Epithelial cell of proximal tubule (primary cell): ENCODE results near the gene LRRC36. TPM values are rescaled to one million over a fixed set of nuclear protein-coding genes. Genes with fewer than 3 reads are reported as not detected.

Experiments
- DNase-seq: peaks from one replicate; pipeline ENCODE4 v3.0.0-alpha.2; 2011; ENCODE audit warnings: low read depth
- H3K4me3 ChIP-seq: 2 replicates; pipeline ENCODE4 v1.5.1; 2011; ENCODE audit warnings: low read depth, mild to moderate bottlenecking, low read length
- total RNA-seq: library from RNA; depleted of rRNA; stranded (reverse); fragments of >200 nt; gene quantifications from 2 replicates; pipeline ENCODE4 v1.2.3, GENCODE V29; 2015
- TF ChIP-seq, protein P1 (sequence below): conservative IDR thresholded peaks from 2 replicates; pipeline ENCODE4 v1.5.1; 2012; ENCODE audit warnings: low read depth, mild to moderate bottlenecking, low read length

The LRRC36 gene, protein sequence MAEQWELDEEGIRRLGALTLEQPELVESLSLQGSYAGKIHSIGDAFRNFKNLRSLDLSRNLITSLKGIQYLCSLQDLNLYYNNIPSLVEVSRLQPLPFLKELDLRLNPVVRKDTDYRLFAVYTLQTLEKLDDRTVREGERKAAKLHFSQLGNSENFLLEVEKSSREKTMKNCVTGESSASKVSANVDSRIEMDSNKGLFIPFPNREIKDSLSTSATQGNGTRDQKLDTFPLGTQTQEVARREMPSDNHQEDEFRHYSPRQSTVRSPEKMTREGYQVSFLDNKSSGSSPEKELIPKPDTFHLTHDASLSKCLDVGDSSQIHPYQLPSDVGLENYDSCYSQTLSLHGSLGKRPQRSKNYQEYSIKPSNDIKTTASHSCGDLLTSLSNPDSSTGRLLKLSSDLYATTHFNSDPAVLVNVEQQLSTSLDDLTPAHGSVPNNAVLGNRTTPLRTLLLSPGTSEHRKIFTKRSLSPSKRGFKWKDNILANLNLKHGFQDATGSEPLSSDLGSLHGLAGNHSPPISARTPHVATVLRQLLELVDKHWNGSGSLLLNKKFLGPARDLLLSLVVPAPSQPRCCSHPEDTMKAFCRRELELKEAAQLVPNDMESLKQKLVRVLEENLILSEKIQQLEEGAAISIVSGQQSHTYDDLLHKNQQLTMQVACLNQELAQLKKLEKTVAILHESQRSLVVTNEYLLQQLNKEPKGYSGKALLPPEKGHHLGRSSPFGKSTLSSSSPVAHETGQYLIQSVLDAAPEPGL
- 0.07 and 0.52 TPM in 2 replicates for total RNA-seq

DNA sequence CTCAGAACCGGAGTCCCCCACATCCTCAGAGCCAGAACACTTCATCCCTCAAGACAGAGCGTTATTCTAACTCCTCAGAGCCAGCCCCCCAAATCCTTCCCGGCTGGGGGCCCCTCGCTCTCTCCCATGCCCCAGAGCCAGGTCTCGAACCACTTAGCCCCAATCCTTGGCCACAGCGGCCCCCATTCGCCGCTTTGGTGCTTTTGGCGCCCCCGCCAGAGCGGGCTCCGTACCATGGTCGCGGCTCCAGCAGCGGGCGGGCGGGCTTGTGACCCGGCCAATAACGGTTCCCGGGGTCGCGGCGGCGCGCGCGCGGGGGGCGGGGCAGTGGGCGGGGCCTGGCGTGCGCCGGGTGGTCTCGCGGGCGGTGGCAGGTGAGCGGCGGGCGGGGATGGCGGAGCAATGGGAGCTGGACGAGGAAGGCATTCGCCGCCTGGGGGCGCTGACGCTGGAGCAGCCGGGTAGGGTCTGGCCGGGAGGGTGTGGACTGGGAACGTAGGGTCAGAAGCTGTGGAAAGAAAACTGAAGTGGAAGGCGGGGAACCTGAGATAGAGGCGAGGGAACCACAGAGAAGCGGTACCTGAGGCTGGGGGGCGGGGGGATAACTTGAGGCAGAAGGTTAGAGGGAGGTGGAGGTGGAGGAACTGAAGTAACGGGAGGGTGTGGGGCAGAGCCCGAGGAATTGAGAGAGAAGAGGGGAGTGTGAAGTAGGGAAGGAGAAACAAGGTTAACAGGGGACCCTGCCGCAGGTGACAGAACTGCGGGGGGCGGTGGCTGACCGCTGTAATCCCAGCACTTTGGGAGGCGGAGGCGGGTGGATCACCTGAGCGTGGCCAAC lies at the start of gene LRRC36, which contains the start of gene KCTD19:
LRRC36 (plus strand) TSS at position 344 of the 838 bp plus-strand sequence; CDS start at position 392, 48 bp downstream.
KCTD19 (minus strand) TSS at position 270 of the 838 bp plus-strand sequence; CDS start at position 236, 34 bp downstream.
- no peak for DNase-seq
- peak within 1 kb of the TSS; percentile 65 for H3K4me3 ChIP-seq
- TF ChIP-seq, protein P1, sequence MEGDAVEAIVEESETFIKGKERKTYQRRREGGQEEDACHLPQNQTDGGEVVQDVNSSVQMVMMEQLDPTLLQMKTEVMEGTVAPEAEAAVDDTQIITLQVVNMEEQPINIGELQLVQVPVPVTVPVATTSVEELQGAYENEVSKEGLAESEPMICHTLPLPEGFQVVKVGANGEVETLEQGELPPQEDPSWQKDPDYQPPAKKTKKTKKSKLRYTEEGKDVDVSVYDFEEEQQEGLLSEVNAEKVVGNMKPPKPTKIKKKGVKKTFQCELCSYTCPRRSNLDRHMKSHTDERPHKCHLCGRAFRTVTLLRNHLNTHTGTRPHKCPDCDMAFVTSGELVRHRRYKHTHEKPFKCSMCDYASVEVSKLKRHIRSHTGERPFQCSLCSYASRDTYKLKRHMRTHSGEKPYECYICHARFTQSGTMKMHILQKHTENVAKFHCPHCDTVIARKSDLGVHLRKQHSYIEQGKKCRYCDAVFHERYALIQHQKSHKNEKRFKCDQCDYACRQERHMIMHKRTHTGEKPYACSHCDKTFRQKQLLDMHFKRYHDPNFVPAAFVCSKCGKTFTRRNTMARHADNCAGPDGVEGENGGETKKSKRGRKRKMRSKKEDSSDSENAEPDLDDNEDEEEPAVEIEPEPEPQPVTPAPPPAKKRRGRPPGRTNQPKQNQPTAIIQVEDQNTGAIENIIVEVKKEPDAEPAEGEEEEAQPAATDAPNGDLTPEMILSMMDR, result peak; percentile 63

DNA sequence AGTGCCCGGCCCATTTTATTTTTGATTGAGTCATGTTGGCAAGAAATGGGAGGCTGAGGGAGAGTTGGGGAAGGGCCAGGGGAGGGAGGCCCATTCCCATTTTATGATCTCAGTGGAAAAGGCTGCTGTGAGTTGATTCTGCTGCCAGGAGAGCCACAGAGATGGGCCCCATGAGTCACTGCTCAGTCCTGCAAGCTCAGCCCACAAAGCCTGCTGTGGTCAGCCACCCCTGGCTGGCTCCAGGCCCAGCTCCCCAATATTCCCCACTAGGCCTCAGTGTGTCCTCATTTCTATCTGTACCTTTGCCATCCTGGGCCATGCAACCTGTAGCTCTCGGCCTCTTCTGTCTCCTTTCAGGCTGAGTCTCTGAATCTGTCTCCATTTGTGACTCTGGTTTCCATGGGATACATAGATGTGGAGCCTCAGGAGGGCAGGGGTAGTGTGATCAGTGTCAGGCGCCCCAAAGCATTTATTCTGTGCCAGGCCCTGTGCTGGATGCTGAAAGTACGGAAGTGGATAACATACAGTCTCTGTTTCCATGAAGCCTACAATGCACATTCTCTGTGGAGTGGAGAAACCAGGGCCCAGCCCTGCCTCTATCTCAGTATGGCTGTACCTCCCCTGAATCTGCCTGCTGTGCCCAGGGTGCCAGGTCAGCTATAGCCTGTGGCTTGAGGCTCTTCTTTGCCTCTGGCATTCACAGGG lies 49.2 kb upstream of the LRRC36 start:
- TF ChIP-seq, protein P1, result no peak
- H3K4me3 ChIP-seq, result peak overlapping the region; percentile 70
- DNase-seq, result peak; percentile 90

DNA sequence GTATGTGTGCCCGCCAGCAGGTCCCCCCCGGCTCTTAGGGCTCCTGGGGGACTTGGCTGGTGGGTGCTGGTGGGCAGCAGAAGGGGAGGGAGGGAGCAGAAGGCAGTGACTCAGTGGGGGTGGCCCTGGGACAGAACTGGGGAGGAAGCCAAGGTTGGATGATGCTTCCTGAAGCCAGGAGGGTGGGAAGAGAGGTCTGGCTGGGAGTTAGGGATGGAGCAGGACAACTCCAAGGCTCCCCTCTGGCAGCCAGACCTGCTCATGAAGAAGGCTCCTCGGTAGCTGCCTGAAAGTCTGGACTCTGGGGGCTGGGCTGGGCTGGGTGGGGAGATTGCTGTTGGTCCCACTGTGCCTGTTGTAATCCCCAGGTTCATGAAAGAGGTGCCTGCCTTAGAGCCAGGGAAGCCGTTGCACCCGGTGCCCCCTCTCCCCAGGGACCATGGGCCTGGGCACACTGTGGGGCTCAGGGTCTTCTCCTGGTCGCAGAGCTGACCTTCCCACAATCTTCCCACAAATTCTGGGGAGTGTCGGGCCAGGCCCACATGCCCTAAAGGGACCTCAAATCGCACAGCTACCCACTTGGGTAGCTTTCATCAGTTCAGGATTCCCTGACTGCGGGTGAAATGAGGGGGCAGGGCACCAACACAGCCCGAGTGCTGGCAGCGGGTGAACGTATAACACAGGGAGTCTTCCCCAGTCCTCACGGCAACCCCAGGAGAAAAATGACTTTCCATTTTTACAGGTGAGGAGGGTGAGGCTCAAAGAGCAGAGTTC lies 48.4 kb upstream of the LRRC36 start:
- peak overlapping the region; percentile 70 for H3K4me3 ChIP-seq
- TF ChIP-seq, protein P1, result peak; percentile 38
- DNase-seq, result no peak

DNA sequence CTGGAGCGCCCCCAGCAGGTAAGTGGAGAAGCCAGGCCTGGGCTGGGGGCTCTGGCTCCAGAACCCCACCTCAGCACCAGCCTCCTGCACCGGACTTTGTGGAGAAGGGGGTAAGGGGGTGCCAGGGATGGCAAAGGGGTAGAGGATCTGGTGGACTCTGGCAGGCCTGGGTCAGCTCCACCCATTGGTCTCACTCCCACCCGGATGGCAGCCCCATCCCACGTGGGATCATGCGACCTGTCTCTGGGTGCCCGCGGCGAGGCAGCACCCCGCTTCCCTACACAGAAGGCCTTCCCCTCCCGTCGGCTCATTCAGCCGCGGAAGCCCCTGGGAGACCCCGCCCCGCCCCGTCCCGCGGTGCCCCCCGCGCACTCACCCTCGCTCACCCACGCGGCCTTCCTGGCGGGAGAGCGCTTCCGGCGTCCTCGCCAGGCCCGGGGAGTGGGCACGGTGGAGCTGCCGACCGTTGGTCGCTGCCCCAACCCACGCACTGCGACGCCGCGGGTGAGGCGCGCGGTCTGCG lies 47.8 kb upstream of the LRRC36 start:
- DNase-seq, result no peak
- peak overlapping the region; percentile 70 for H3K4me3 ChIP-seq
- TF ChIP-seq, protein P1, result no peak

DNA sequence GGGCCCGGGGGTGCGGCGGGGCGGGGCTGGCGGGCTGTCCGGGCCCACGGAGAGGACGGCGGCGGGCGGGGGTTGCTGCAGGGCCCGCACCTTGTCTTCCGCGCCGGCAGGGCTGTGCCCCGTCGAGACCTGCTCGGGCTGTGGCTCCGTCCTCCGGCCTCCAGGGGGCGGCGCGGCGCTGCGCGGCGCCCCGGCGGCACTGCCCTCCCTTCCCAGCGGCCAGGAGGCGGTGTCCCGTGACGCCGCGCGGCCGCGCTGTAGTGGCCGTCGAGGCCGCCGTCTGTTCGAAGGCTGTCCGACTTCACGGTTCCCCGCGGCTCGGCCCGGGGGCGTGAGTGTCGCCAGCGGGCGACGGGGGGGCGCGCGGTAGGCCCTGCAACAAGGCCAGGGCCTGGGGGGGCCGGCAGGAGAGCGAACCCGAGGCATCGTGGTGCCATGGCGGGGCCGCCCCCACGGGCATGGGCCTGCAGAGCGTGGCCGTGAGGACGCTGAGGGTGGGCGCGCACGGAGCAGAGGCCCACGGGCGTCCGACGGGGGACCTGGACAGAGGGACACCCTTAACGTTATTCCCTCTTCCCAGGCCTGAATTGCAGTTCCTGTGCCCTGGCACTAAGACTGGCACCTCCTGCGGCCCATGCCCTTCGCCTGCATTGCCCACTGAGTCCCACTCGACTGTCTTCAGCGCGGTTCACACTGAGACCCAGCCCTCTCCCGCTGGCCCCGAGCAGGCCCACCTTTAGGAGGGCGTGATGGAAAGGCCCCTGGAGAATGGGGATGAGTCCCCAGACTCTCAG lies 47.1 kb upstream of the LRRC36 start, which contains the start of gene PLEKHG4:
PLEKHG4 (plus strand) TSS at position 237 of the 794 bp plus-strand sequence; CDS start at position 750, 513 bp downstream.
- TF ChIP-seq, protein P1, result peak; percentile 56
- DNase-seq, result no peak
- peak within 1 kb of the TSS; percentile 70 for H3K4me3 ChIP-seq
